GM21786 (cell line): ENCODE measurements around the gene GSTA4.

Source experiments
- ATAC-seq: cut with Tn5 transposase; IDR thresholded peaks from one replicate; pipeline ENCODE4 v1.9.1; 2021; ENCODE audit not compliant: unreplicated experiment

The GSTA4 gene, protein sequence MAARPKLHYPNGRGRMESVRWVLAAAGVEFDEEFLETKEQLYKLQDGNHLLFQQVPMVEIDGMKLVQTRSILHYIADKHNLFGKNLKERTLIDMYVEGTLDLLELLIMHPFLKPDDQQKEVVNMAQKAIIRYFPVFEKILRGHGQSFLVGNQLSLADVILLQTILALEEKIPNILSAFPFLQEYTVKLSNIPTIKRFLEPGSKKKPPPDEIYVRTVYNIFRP

DNA sequence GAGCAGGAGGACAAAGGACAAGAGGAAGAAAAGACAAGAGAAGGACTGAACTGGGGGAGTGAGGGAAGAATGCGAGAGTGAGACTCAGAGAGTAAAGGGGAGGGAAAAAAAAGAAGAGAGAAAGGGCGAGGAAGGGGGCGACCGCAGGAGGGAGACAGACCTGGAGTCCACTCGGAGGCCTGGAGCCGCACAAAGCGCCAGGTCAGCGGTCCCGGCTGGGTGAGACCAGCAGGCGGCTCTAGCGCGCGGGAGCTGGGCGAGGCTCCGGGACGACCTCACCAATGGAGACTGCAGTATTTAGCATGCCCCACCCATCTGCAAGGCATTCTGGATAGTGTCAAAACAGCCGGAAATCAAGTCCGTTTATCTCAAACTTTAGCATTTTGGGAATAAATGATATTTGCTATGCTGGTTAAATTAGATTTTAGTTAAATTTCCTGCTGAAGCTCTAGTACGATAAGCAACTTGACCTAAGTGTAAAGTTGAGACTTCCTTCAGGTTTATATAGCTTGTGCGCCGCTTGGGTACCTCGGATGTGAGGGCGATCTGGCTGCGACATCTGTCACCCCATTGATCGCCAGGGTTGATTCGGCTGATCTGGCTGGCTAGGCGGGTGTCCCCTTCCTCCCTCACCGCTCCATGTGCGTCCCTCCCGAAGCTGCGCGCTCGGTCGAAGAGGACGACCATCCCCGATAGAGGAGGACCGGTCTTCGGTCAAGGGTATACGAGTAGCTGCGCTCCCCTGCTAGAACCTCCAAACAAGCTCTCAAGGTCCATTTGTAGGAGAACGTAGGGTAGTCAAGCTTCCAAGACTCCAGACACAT, at the start of gene GSTA4:
Gene GSTA4, minus strand, starts transcription at position 196 of the 824 bp plus-strand sequence. CDS start 1,041 bp downstream, outside the sequence.
- ATAC-seq: peak; percentile 95

DNA sequence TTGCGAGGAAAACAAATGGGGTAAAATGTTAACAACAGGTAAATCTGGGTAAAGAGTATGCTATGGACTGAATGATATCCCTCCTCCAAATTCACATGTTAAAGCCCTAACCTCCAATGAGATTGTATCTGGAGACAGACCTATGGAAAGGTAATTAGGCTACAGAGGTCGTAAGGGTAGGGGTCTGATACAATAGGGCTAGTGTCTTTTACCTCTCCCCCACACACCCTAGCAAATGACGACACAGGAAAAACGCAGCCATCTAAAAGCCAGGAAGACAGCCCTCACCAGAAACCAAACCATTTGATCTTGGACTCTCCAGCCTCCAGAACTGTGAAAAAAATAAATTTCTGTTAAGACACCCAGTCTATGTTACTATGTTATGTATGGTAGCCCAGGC, 49.5 kb upstream of the GSTA4 start:
- no peak for ATAC-seq

DNA sequence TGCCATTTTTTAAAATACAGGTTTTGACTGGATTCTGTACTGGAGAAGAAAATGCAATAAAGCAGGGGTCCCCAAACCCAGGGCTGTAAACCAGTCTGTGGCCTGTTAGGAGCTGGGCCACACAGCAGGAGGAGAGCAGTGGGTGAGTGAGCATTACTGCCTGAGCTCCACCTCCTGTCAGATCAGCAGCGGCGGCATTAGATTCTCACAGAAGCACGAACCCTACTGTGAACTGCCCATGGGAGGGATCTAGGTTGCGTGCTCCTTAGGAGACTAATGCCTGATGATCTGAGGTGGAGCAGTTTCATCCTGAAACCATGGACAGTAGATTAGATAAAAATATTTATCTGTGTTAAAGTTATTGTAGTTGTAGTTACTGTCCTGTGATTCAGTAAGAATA, 49.0 kb upstream of the GSTA4 start:
- no peak for ATAC-seq

DNA sequence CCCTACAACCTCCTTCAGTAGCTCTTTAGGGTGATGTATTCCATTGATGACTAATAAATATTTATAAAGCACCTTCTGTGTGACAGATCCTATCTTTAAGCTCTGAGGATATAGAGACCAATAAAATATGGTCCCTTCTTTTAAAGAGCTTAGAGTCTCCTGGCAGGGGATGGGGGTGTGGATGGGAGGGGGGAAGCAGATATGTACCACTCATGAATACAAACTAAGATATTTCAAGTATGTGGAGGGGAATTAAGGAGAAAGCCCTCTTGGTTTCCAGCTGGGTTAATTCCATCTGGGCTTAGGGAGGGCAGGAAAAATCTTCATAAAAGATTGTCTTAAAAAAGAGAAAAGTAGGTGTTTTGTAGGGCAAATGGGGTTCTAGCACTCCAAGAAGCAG, 48.5 kb upstream of the GSTA4 start:
- no peak for ATAC-seq

DNA sequence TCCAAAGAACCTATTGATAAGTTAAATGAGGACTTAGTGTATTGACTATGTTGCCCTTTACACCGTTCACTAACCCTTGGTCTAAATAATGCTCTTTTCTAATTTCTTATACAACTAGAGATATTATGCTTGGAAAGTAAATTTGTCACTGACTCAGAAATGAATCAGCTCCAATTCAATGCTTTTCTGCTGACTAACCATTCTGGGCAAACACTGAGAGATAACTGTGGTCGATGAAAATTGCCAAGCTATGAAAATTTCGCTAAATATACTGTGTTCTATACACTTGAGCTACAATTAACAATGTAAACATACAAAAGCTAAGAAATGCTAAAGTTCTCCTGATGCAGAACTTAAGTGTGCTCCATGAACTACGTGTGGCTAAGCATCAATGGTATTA, 47.0 kb upstream of the GSTA4 start:
- no peak for ATAC-seq

DNA sequence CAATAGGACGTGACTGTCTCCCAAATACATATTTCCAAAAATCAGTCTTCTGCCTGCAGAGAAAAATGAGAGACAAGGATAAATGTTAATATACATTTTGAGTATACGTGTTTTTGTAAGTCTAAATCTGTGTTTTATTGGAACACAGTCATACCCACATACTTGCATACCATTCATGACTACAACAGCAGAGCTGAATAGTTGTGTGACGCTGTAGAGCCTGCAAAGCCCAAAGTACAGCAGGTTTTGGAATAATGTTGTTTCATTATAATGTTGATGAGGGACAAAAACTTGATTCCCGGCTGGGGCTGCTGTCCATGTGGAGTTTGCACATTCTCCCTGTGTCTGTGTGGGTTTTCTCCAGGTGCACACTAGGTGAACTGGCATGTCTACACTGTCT, 46.3 kb upstream of the GSTA4 start:
- no peak for ATAC-seq

DNA sequence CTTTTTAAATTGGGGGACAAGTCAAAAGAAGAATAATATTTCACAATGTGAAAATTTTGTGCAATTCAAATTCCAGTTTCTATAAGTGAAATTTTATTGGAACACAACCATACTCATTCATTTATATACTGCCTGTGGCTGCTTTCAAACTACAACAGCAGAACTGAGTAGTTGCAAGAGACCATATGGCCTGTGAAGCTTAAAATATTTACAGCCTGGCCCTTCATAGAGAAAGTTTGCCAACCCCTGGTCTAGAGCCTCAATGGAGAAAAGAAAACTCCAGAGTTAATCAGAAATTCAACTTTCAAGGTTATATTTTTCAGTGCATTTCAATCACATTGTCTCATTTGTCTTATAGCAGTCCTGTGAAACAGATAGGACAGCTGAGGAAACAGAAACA, 43.5 kb upstream of the GSTA4 start:
- no peak for ATAC-seq

DNA sequence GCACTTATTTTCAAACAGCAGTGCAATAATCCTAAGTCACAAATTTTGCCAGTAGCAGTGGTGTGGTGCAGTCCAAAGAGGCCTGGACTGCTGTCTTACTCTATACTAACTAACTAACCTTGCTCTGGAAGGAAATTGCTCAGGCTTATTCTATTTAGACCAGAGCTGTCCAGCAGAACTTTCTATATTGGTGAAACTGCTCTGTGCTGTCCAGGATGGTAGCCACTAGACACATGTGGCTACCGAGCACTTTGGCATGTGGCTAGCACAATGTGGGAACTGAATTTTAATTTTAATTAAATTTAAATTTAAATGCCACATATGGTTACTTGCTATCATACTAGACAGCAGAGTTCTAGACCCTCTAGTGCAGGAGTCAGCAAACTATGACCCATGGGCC, 43.1 kb upstream of the GSTA4 start:
- no peak for ATAC-seq

DNA sequence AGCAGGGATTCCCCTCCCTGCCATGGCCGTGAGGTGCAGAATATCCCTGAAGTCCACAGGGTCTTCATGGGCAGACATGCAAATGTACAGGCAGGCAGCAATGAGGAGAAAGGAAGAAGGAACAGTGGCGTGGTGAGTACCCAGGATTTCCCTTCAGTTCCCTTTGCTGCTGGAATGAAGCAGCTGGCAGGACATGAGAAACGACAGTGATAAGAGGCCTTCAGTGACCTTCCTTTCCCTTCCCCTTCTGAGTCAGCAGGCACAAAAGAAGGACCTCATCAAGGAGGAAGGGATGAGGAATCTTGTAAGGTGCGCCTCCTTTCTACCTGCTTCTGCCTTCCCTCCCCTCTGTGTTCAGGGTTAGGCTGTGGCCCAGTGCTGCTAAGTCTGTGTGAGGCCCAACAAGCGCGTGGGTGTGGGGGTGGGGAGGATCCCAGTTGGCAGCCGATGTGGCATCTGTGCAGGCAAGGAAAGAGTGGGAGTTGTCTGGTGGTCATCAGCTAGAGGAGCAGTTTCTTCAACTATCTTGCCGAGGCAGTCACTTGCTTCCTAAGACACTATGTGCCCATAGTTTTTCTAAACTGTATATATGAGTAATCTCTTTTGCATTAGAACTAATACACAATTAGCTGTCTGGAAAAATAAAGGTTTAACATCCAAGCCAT, 40.6 kb upstream of the GSTA4 start:
- ATAC-seq: no peak

DNA sequence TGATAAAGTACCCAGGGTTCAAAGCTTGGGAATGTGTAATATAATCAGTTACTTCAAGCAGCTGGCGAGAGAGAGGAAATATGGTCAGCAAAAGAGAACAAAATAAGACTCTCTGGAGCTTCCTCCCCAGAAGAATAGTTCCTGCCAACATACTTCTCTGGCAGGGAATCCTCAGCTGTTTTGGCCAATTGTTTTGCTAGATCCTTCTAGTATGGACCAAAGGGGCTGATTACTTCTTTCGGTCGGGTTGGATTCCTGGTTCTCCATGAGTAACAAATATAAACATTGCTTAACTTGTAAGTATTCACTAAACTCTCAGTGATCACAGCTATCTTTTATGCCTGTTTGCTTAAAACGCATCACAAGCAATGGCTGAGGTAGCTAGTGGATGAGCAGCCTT, 38.7 kb upstream of the GSTA4 start:
- no peak for ATAC-seq

DNA sequence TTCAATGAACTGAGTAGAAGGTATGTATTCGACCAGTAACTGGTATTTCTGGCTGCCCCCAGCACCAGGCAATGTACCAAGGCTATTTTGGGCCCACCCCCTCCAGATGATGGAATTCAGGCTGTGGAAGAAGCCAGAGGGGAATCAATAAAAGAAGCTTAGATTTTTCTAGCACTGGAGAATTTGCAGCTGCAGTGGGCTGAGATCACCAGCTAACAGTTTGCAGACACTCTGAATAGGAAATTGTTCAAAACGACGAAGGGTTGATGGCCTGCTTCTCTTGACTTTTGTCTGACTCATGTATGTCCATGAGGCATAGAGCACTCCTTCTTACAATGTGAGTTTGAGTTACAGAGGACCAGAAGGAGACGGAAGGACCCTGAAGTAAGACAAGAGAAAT, 37.8 kb upstream of the GSTA4 start:
- no peak for ATAC-seq

DNA sequence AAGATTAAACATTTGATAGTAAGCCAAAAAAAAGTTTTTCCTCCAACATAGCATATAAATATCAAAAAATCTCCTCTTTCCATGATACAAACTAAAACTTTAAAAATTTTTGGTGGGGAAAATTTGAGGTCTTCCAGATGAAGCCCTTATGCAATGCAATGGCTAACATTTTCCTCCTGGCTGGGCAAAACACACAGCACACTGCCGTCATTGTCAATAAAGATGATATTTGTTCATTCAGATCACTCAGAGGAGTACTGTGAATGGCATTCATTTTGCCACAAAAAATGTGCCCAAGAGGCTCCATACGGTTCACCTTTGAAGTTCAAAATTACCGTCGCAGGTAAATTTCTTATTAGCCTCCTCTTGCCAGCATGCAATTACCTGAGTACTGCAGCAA, 36.2 kb upstream of the GSTA4 start:
- ATAC-seq: no peak

DNA sequence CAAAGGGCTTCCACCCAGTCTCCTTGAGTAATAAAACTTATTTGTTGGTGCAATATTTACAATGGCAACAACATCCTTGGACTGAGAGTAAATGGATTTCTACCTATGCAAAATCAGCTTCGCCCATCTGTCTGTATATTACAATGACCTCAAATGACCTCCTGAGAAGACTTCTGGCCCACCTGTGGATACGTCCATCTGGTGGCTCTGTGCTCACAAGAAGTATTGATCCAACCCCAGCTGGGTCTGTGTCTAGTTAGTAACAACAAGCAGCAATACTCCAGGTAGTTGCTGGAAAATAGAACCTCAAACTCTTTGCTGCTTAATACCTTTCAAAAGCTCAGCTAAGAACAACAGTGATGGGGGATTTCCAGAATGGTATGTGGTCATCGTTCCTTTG, 34.7 kb upstream of the GSTA4 start:
- ATAC-seq: no peak

DNA sequence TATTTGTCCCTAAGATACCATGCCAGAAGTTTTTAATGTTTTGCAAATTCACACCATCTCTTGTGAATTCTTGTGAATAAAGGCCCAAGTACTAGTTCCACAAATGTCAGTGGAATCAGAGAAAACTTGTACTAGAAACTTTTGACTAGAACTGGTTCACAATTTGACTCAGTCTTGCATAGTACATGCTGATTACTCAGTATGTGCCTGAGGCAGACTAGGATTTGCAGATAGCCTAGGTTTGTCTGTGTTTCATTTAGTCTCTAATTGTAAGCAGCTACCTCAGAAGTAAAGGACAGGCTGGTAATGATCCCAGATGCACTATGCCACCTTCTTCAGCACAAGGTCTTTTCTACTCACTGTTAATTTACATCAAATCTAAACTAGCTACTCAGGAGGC, 34.2 kb upstream of the GSTA4 start:
- ATAC-seq: no peak

DNA sequence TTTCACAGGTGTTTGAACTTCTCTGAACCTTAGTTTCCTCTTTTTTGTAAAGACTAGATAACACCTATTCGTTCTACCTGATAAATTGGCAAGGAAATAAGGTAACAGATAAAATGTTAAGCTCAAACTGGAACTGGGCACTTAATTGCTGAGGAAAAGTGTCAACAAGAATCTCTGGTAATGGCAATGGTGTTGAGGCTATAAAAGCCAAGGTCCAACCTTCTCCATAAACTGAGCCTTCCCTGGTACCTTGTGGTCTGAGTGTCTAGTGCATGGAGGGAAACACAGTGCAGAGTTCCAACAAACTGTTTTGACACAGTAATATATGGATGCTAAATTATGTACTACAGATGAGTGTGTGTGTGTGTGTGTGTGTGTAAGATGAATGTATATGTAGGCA, 33.4 kb upstream of the GSTA4 start:
- no peak for ATAC-seq

DNA sequence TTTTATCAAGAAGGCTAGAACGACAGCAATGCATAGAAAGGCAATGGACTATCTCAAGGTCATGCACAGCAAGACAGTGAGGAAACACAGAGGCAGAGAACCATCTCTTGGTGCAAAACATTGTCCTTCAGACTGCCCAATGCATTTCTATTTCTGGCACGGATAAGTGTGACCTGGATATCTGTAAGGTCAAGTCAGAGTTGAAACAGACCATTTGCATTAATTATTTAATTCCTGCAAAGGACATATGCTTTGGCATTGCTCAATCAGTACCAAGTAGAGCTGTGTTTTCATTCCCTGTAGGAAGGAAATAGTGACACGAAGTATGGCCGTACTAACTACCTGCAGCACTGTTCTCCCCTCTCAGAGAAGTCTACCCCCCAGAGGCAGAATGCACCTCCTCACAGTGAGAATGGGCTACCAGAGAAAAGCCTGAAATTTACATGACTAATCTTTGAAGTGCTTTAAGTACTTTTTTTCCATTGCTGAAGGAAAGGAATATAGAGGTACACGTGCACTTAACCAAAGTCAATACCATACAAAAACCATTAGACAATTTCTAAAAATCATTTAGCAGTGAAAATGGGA, 32.1 kb upstream of the GSTA4 start:
- ATAC-seq: no peak

DNA sequence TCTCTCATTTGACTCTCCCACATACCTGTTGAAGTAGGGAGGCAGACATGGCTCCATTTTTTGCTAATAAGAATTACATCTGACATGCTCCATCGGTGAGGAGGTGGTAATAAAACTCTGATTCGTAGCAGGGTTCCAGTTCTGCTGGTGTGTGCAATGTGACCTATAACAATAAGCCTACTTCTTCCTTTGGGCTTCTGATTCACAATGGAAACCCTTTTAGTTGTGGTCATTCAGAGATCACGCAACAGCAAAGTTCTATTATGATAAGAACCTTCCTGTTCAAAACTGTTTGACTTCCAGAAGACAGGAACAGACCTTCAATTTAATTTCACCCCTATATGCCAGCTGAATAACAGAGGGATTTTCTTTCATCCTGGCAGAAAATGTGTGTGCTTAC, 31.4 kb upstream of the GSTA4 start:
- ATAC-seq: no peak

DNA sequence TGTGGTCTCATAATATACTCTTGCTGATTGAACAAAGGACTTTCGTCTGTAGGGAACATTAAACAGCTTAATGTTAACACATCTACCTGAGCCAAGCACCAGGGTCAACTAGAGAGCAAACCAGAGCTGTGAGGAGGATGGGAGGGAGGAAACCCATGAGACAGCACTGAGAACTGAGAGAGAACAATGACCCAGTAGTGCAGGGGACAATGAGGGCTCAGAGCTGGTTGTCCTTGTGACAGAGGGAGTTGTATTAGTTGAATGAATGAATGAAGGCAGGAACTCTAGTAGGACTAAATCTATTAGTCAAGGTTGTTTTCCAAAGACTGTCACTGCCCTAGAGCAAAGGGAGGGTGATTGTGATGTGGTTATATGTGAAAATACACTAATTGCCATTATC, 28.2 kb upstream of the GSTA4 start:
- no peak for ATAC-seq

DNA sequence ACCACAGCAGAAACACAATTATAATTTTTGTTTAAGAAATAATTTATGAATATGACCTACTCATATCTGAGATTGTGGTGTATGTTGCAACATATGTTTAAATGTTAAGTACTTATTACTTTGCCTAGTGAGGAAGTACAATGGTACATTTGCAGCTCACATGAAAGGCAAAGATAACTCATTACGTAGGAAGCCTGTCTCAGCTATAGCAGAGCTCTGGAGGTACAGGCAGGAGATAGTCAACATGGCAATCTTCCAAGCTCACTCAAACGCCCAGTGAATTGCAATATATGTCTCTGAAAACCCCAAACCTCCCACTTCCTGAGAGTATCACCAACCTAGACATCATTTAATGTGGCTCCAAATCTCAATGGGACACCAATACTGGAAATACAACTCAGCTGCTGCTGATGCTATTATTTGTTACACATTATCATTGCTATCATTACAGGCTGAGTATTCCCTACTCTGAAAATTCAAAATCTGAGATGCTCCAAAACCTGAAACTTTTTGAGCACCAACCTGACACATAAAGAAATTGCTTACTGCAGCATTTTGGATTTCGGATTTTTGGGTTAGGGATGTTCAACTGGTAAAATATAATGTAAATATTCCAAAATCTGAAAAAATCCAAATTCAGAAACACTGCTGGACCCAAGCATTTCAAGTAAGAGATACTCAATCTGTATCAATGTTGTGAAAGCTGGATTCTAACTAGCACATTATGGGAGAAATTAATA, 25.1 kb upstream of the GSTA4 start:
- no peak for ATAC-seq

DNA sequence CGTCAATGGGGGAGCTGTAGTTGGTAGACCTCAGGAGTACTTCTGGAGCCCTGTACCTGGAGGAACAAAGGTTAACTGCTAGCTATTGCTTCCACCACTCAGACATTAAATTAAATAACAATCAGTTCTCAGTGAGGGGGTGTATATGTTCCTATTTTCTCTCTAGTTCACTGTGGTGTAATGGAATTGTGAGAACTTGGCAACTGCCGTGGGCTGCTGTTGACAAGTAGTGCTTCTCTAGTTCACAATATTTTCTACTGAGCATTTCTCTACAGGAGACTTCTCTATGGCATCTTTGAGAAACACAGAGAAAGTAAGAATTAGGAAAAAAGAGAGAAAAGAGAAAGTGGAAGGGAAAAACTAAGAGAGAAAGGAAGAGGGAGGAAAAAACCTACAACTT, 23.4 kb upstream of the GSTA4 start:
- ATAC-seq: no peak

DNA sequence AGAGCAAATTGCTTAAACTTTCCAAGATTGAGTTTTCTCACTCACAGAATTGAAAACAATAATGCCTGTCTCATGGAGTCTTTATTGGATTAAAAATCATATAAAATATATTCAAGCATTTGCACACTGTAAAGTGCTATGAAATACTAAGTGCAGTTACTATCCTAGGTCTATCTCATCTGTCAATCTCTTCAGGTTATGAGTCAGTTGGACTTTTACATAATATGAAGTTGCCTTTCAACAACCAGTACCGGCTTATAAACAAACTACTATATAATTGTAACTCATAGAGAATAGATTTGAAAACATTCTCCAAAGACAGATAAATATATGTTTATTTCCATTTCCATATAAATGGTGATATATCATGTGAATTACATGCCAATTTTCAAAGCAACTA, 20.4 kb upstream of the GSTA4 start:
- no peak for ATAC-seq
